GM19455 (cell line): ENCODE measurements around the gene BIRC5.

Experiments
- ATAC-seq: cut with Tn5 transposase; IDR thresholded peaks from one replicate; pipeline ENCODE4 v1.9.1; 2021; ENCODE audit not compliant: unreplicated experiment

BIRC5 gene

DNA sequence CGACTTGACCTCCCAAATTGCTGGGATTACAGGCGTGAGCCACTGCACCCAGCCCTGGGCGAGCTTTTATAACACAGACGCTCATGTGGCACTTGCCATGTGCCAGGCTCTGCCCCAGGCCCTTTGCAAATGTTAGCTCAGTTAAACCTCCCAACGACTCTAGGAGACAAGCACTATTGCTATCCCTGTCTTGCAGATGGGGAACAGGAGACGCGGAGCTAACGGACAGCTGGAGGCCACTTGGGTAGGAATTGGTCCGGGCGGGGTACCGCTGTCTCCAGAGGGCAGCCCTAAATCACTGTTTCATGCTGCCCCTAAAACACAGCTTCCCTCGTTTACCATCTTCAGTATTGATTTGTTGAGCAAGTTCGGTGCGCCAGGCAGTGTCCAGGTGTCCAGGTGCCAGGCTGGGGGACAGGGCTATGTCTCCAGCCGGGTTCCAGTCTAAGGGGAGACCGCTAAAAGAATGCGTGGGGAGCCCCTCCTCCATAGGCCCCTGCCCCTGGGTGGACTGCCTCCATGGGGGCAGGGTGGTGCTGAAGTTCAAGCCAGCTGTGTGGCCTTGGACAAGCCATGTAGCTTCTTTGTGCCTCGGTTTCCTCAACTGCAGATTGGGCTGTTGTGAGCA, 41.1 kb downstream of the BIRC5 start:
- no peak for ATAC-seq

- no peak for ATAC-seq
These were observed 42.1 kb downstream of the BIRC5 start for GRCh38 chr17:78255953-78256706.

DNA sequence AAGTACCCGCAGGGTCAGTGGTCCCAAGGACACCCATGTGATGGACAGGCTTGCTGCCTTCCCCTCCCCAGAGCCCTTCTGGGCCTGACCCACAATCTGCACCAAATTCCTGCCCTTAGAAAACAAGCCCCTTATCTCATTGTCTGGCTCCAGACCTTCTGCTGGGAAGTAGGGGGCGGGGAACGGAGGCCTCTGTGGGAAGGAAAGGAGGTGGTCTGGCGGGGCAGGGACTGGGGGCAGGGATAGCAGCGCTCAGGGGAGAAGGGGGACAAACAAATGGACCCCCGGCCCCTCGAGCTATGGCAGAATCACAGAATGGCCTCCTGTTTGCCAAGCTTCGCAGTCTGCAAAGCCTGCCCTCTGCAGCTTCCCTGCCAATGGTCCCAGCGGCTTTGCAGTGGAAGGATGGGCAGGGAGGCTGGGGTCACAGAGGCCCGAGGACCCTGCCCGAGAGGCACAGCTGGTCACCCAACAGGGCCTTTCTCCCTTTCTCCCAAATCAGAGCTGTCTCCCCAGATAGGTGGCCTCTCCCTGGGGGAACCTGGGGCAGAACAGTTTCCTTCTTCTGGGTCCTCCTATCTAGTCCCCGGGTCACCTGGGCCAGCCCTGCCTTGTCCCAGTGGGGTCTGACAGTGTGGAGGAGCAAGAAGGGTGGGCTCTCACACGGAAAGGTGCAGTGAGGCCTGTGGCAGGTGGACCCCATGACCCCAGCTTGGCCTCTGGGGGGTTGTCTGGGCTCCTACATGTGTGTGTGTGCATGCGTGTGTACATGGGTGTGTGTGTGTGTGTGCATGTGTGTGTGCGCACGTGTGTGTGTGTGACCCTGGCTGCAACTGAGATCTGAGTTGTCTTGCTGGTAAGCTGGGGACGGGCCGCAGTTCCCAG, 42.9 kb downstream of the BIRC5 start:
- no peak for ATAC-seq

DNA sequence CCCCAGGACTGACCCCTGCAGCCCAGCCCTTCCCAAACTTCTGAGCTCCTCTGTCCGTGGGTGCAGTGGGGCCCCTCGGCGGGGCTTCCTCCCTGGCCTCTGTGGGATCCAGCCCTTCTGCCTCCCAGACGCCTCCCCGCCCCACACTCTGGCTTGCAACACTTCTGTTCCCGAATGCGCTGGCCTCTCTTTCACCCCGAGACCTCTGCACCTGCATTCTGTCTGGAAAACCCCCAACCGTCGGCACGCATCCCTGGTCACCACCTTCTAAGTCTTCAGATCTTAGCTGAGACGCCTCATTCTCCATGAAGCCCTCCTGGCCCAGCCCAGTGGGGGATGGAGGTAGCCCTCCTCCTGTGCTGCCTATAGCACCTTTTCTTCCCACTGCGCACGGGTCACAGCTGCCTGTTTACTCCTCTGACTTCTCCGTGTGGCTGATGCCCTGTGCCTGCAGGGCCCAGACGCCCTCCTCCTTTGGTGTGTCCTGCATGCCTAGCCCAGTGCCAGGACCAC, 43.8 kb downstream of the BIRC5 start:
- ATAC-seq, result no peak

DNA sequence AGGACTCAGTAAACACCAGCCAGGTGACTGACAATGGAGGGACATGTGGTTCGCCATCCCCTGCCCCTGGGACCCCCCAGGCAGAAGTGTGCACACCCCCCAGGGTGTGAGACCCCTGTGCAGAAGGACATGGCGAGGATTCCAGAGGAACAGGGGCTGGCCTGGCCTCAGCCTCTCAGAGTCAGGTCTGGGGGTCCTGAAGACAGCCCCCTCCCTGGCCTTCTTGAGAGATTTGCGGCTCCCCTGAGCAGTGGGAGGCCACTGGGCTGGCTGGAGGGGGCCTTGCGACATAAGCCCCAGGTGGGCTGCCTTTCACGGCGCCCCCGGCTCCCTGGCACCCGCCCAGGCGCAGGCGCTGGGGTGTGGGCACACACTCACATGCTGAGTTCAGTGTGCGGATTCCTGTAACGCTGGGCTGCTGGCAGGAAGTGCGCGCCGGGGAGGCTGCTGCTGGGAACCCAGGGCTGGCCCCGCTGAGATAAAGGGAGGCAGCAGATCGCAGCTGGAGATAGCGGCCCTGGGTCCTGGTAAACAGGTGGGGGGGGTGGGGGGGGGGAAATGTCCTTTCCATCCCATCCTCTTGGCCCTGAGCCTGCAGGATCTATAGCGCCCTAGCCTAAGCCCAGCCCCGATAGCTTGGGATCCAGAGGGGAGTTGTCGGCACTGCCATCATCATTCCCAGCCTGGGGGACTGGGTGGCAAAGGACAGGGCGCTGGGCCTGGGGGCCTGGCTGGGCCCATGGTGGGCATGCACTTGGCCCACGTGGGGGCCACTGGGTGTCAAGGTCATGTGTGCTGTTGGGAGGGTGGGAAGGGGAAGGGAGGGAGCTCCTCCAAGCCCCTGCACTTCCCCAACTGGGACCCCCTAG, 44.5 kb downstream of the BIRC5 start:
- no peak for ATAC-seq

DNA sequence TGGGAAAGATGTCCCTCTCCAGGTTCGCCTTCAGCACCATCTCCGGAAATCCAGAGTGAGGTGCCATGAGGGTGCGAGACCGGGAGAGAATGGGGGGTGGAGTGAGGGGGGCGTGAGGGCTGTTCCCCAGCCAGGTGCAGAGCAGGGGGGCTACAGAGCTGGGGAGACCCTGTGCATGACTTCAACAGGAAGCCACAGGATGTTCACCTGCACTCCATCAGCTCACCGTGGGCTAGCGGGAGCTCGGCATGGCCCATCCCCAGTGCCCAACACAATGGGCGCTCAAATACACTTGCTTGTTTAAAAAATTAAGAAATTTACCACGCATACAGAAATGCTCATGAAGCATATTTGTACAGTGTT, 45.1 kb downstream of the BIRC5 start:
- ATAC-seq, result no peak

DNA sequence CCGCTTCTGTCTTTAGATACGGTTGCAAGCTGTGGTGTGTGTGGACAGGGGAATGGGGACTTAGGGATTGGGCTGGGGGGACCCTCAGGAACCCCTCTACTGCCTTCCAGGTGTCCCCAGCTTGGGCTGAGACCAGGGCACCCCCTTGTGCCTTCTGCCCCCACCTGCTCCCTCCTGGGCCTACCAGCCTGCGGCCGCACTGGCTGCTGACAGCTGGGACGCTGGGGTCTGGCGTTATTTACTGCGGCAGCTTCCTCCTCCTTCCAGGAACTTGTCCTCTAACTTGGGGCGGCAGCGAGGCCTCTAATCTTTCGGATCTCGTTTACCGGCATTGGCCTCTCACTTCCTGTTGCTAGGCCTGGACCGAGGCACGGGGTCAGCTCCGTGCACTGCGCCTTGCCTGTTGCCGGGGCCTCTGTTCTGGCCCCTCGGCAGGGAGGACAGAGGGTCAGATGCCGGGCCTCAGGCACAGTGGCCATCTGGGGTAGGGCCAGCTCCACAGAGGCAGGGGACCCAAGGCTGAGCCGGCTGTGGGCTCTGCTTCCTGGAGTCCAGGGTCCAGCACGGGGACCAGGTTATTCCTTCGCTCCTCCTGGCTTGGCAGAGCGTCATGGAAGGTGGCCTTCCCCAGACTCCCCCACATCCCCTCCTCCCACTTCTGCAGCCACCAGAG, 49.1 kb downstream of the BIRC5 start:
- no peak for ATAC-seq

- ATAC-seq, result no peak
These were observed 49.8 kb downstream of the BIRC5 start for GRCh38 chr17:78263736-78264340.

- ATAC-seq, result no peak
These were observed 50.5 kb downstream of the BIRC5 start for GRCh38 chr17:78264590-78264989.

DNA sequence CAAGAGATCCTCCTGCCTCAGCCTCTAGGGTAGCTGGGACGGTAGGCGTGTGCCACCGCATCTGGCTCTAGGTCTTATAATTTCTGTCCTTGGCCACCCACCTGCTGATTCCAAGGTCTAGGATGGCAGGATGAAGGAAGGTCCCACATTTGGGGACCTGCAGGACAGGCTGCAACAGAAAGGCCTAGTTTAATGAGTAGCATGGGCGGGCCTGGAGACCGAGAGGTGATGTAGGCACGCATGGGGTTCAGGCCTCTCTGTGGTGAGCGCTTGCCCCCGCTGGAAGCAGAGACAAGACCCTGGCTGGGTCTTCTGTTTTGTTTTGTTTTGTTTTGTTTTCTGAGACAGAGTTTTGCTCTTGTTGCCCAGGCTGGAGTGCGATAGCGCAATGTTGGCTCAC, 51.1 kb downstream of the BIRC5 start:
- ATAC-seq, result no peak

DNA sequence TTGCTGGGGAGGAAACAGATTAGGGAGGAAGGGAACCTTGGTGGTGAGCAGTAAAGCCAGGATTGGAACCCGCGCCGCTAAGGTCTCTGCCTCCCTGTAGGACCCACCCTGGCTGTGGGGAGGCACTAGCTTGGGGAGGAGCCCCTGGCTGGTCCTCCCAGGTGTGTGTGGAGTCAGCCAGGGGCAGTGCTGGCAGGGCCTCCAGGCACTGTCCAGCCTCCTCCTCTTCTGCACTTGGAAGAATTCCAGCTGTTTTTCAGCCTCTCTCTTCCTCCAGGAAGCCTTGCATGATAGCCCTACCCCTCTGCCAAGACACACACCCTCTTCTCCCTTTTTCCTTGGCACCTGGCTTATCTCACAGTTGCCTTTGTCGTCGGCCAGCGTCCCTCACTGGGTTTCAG, 52.2 kb downstream of the BIRC5 start:
- ATAC-seq, result no peak

- ATAC-seq, result no peak
These were observed 52.7 kb downstream of the BIRC5 start for GRCh38 chr17:78266771-78267170.

DNA sequence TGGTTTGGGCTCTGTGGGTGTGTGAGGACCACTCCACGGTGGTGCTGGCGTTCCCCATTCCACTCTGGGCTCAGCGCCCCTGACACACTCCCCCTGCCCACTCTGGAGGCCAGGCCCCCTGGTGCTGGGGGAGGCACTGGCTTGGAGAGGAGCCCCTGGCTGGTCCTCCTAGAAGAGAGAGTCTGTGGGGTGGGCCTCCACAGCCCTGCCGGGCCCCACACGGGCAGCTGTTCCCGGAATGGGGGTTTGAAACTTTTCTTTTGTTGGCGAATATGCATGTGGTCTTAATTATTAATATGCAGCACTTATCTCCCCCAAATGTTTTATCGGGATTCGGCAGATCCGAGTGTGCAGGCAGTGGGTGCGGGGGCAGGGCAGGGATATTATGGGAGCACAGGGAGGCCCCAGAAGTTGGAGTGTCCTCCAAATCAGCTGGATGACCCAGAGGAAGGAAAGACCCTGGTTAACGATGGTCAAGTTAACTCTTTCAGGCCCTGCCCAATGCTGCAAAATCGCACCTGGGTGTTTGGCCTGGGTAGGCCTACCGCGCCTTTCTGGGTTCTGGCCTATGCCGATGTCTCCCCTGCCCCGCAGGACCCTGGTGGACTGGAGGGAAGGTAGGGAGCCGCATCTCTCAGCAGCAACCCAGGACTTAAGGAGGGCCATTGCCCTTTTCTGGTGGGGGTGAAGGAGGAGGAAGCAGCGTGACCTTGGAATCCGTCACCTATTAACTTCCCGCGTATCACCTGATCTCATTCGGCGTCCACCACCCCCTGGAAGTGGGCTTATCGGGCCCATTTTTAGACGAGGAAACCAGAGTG, 53.4 kb downstream of the BIRC5 start:
- ATAC-seq, result no peak

DNA sequence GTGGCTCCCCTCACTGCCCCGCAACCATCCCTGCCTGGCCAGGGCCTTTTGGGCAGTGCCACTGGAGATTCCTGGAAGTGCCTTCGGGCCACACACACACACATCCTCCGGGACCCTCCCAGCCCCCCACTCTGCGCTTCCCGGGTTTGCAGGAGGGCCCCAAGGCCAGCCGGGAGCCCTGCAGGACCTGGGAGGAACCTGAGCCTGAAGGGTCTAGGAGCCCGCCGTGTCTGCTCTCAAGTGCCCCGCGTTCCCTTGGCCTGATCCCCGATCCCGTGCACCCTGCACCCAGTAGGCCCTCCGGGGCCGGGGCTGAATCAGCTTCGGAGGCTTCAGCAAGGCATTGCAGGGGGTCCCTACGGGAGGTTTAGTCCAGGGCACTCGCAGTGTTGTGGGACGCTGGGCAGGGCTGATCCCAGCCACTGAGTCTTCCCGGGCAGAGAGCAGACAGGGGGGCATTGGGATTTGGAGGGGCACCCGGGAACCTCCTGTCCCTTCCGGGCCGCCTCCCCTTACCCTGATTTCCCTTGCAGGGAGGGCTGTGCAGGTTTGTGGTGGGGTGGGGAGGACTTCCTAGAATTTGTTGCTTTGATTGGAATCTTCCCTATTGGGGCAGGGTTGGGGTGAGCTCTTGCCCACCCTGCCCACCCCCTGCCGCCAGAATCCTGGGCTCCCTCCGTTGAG, 54.3 kb downstream of the BIRC5 start:
- ATAC-seq, result no peak

GRCh38 chr17:78268951-78269905, 55.2 kb downstream of the BIRC5 start:
- ATAC-seq, result no peak

DNA sequence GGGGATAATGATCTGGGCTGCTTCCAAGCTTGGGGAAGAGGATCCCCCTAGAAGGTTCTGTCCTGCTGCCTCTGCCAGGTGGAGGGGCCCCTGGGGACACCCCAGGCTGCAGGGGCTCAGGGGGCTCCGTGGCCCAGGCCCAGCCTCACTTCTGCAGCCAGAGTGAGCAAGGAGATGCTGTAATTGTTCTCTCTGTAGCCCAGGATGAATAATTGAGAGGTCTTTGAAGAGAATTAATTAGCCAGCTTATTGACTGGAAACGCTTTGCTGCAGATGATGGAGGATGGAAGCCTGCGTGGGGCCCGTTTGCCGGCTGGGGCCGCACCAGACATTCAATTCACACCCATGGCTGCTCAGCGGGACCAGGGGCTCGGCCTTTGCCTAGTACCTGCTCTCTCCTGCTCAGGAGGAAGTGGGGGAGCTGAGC, 55.9 kb downstream of the BIRC5 start:
- no peak for ATAC-seq
